ENCODE results near the gene HTD2.

GRCh38 chr3:58329922-58330413 lies 23.6 kb downstream of the HTD2 start:
- no peak for TF ChIP-seq CTCF (IDR thresholded peaks at IDR 0.05)
- no peak for TF ChIP-seq POLR2A (IDR thresholded peaks at IDR 0.05)

Measured in Peyer's patch (tissue), 4 donors.